GM10266 (cell line): ENCODE results near the gene SPOCK1.

ENCODE experiments used
- DNase-seq: peaks from one replicate; pipeline ENCODE4 v3.0.0; 2012; ENCODE audit errors: extremely low spot score
- CTCF ChIP-seq: IDR thresholded peaks from 2 replicates; pipeline ENCODE4 v1.5.1; 2012; ENCODE audit warnings: mild to moderate bottlenecking, low read depth; ENCODE audit not compliant: control insufficient read depth, insufficient read depth; ENCODE audit errors: missing control alignments

SPOCK1 gene

GRCh38 chr5:137312011-137312410 lies 187.1 kb downstream of the SPOCK1 start:
- no peak for DNase-seq
- TF ChIP-seq CTCF, result no peak

GRCh38 chr5:137310051-137310730 lies 188.9 kb downstream of the SPOCK1 start:
- TF ChIP-seq CTCF, result no peak
- no peak for DNase-seq

- no peak for DNase-seq
- TF ChIP-seq CTCF, result no peak
Measured at GRCh38 chr5:137309290-137309689, 189.8 kb downstream of the SPOCK1 start.

- no peak for DNase-seq
Measured at GRCh38 chr5:137308311-137308710, 190.8 kb downstream of the SPOCK1 start.

GRCh38 chr5:137306903-137307302 lies 192.2 kb downstream of the SPOCK1 start:
- no peak for TF ChIP-seq CTCF
- DNase-seq, result no peak

More at GRCh38 chr5:137308311-137308710, 190.8 kb downstream of the SPOCK1 start:
- no peak for TF ChIP-seq CTCF

- TF ChIP-seq CTCF, result no peak
- no peak for DNase-seq
Measured at GRCh38 chr5:137305971-137306602, 193.0 kb downstream of the SPOCK1 start.

GRCh38 chr5:137304226-137304874 lies 194.8 kb downstream of the SPOCK1 start:
- DNase-seq, result no peak
- TF ChIP-seq CTCF, result no peak
